Sigmoid colon (tissue), 3 donors: Measurements from ENCODE around the gene SPATC1L.

ENCODE experiments used
- POLR2A ChIP-seq, 2 donors: fragments of 450-650 bp; IDR thresholded peaks; one replicate each; pipeline ENCODE4 v1.6.1; 2016; ENCODE audit warnings: antibody characterized with exemption in 2 of 2, mild to moderate bottlenecking in 2 of 2, moderate library complexity in 2 of 2
- TF ChIP-seq, protein P1 (sequence below), 4 experiments: fragments of 450-650 bp in 3 of 4; fragments of 200-600 bp in 1 of 4; IDR thresholded peaks; one replicate each; pipeline ENCODE4 v1.5.1; 2016 to 2019; ENCODE audit warnings: antibody characterized with exemption in 4 of 4, mild to moderate bottlenecking in 3 of 4, moderate library complexity in 2 of 4

DNA sequence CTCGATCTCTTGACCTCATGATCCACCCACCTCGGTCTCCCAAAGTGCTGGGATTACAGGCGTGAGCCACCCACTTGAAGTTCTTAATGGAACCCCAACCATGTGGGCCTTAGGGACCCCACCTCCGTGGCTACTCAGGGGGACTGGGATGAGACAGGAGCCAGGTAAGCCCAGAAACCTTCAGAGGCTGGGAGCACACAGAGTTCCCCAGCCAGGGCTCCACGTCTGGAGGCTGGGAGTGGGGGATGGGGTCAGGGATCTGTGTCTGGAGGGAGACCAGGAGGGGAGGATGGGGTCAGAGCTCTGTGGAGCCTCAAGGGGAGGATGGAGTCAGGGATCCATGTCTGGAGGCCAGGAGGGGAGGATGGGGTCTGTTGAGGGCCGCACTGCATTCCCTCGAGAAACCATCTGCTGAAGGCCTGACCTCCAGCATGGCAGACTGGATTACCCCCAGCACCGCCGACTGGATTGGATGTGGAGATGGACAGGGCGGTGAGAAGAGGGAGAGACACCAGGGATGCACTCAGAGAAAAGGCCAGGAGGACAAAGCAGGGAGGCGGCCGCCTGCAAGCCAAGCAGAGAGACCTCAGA is 26.8 kb downstream of the SPATC1L start:
- TF ChIP-seq, protein P1, sequence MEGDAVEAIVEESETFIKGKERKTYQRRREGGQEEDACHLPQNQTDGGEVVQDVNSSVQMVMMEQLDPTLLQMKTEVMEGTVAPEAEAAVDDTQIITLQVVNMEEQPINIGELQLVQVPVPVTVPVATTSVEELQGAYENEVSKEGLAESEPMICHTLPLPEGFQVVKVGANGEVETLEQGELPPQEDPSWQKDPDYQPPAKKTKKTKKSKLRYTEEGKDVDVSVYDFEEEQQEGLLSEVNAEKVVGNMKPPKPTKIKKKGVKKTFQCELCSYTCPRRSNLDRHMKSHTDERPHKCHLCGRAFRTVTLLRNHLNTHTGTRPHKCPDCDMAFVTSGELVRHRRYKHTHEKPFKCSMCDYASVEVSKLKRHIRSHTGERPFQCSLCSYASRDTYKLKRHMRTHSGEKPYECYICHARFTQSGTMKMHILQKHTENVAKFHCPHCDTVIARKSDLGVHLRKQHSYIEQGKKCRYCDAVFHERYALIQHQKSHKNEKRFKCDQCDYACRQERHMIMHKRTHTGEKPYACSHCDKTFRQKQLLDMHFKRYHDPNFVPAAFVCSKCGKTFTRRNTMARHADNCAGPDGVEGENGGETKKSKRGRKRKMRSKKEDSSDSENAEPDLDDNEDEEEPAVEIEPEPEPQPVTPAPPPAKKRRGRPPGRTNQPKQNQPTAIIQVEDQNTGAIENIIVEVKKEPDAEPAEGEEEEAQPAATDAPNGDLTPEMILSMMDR (IDR thresholded peaks at IDR 0.05) = no peak
- TF ChIP-seq POLR2A (IDR thresholded peaks at IDR 0.05) = no peak
